ENCODE measurements around the gene VSTM4.

- TF ChIP-seq CTCF (IDR thresholded peaks at IDR 0.05) (no peak), POLR2A (IDR thresholded peaks at IDR 0.05) (no peak), POLR2AphosphoS5 (IDR thresholded peaks at IDR 0.05) (no peak)
Measured at GRCh38 chr10:49001402-49001801, 113.9 kb downstream of the VSTM4 start.
